IMR-90 (cell line): Measurements from ENCODE around the gene CAMK4. TPM values are rescaled to one million over a fixed set of nuclear protein-coding genes. Genes with fewer than 3 reads are reported as not detected.

ENCODE experiments used
- ATAC-seq: fragments of 200-7000 bp; cut with Tn5 transposase; 2 replicates; pipeline ENCODE4 v1.9.1; 2020; ENCODE audit warnings: low read depth, mild to moderate bottlenecking, moderate library complexity
- BruUV-seq: library from RNA; stranded (reverse); fragments of 400-500 nt; replicated peaks from 2 replicates; lab custom pipeline; 2021; lab: Mats Ljungman, UMichigan
- CTCF ChIA-PET: fragments of 300-600 bp; formaldehyde crosslinking; extraction: SDS; loops from one replicate; lab custom pipeline; 2021; ENCODE audit warnings: antibody characterized with exemption; lab: Yijun Ruan, JAX
- POLR2A ChIA-PET: fragments of 300-600 bp; sonication (Branson Sonifier 250); formaldehyde crosslinking; loops from one replicate; lab custom pipeline; 2022; ENCODE audit warnings: antibody characterized with exemption; ENCODE audit not compliant: unreplicated experiment; lab: Charles Lee
- DNase-seq: peaks from one replicate; pipeline ENCODE4 v3.0.0; 2013
- H2AFZ ChIP-seq: replicated peaks from 2 replicates; pipeline ENCODE3; 2013; ENCODE audit warnings: low read length, mild to moderate bottlenecking; ENCODE audit not compliant: poor library complexity
- H2AK5ac ChIP-seq: 2 replicates; pipeline ENCODE4 v1.6.1; 2013; ENCODE audit warnings: low read depth, low read length, inconsistent platforms
- H2AK9ac ChIP-seq: replicated peaks from 2 replicates; pipeline ENCODE3; 2013; ENCODE audit warnings: mild to moderate bottlenecking, low read depth, low read length, moderate library complexity; ENCODE audit not compliant: poor library complexity
- H2BK120ac ChIP-seq: 2 replicates; pipeline ENCODE4 v1.6.1; 2013; ENCODE audit warnings: low read depth, low read length, inconsistent platforms
- H2BK15ac ChIP-seq: 3 replicates; pipeline ENCODE4 v1.6.1; 2013; ENCODE audit warnings: low read depth, low read length, inconsistent platforms
- H2BK20ac ChIP-seq: 2 replicates; pipeline ENCODE4 v1.6.1; 2013; ENCODE audit warnings: low read depth, mild to moderate bottlenecking, inconsistent platforms, low read length, moderate library complexity
- H2BK5ac ChIP-seq: 2 replicates; pipeline ENCODE4 v1.6.1; 2013; ENCODE audit warnings: mild to moderate bottlenecking, low read depth, low read length, inconsistent platforms; ENCODE audit not compliant: poor library complexity, severe bottlenecking
- H3K14ac ChIP-seq: replicated peaks from 2 replicates; pipeline ENCODE4 v1.6.1; 2013; ENCODE audit warnings: low read depth, low read length, inconsistent platforms
- H3K18ac ChIP-seq: 2 replicates; pipeline ENCODE4 v1.6.1; 2013; ENCODE audit warnings: low read depth, low read length, control low read depth
- H3K23ac ChIP-seq: 2 replicates; pipeline ENCODE4 v1.6.1; 2013; ENCODE audit warnings: low read depth, low read length, inconsistent platforms
- H3K27ac ChIP-seq: 2 replicates; pipeline ENCODE4 v1.5.1; 2013; ENCODE audit warnings: mild to moderate bottlenecking, control low read depth, low read length; ENCODE audit not compliant: insufficient read depth
- H3K27me3 ChIP-seq: 2 replicates; pipeline ENCODE4 v1.6.1; 2013; ENCODE audit warnings: low read length; ENCODE audit not compliant: control insufficient read depth, insufficient read depth
- H3K36me3 ChIP-seq: 2 replicates; pipeline ENCODE4 v1.6.1; 2013; ENCODE audit warnings: low read length, mixed read lengths; ENCODE audit not compliant: control insufficient read depth, insufficient read depth
- H3K4ac ChIP-seq: 2 replicates; pipeline ENCODE4 v1.6.1; 2013; ENCODE audit warnings: low read depth, low read length, inconsistent platforms
- H3K4me1 ChIP-seq: 2 replicates; pipeline ENCODE4 v1.6.1; 2013; ENCODE audit warnings: low read length, mixed read lengths; ENCODE audit not compliant: control insufficient read depth, insufficient read depth
- H3K4me2 ChIP-seq: 2 replicates; pipeline ENCODE4 v1.6.1; 2013; ENCODE audit warnings: low read depth, mild to moderate bottlenecking, control low read depth, low read length, moderate library complexity
- H3K4me3 ChIP-seq: 2 replicates; pipeline ENCODE4 v1.5.1; 2013; ENCODE audit warnings: low read depth, mild to moderate bottlenecking, control low read depth, low read length, moderate library complexity; ENCODE audit not compliant: insufficient read depth
- H3K56ac ChIP-seq: 2 replicates; pipeline ENCODE4 v1.6.1; 2013; ENCODE audit warnings: low read length, inconsistent platforms; ENCODE audit not compliant: insufficient read depth; ENCODE audit errors: extremely low read depth
- H3K79me1 ChIP-seq, 2 experiments: 2 replicates each; pipeline ENCODE4 v1.6.1; 2013; ENCODE audit warnings: low read length in 2 of 2, inconsistent platforms in 1 of 2, low read depth in 1 of 2
- H3K9ac ChIP-seq: 2 replicates; pipeline ENCODE4 v1.6.1; 2013; ENCODE audit warnings: low read depth, low read length, control low read depth
- H3K9me1 ChIP-seq: 2 replicates; pipeline ENCODE4 v1.6.1; 2013; ENCODE audit warnings: low read length, inconsistent platforms; ENCODE audit not compliant: insufficient read depth
- H3K9me3 ChIP-seq: 2 replicates; pipeline ENCODE4 v1.6.1; 2013; ENCODE audit warnings: low read length; ENCODE audit not compliant: control insufficient read depth, insufficient read depth
- H4K20me1 ChIP-seq: 2 replicates; pipeline ENCODE4 v1.6.1; 2013; ENCODE audit warnings: low read length, inconsistent platforms; ENCODE audit not compliant: insufficient read depth
- H4K5ac ChIP-seq: 2 replicates; pipeline ENCODE4 v1.6.1; 2013; ENCODE audit warnings: mild to moderate bottlenecking, low read depth, low read length, control low read depth
- H4K8ac ChIP-seq, 2 experiments: 2 replicates each; pipeline ENCODE4 v1.6.1; 2013; ENCODE audit warnings: low read depth in 2 of 2, low read length in 2 of 2, control low read depth in 1 of 2, inconsistent platforms in 1 of 2
- H4K91ac ChIP-seq: 2 replicates; pipeline ENCODE4 v1.6.1; 2013; ENCODE audit warnings: low read depth, low read length, inconsistent platforms; ENCODE audit not compliant: insufficient read depth
- BHLHE40 ChIP-seq: fragments of 150-350 bp; IDR thresholded peaks from 2 replicates; pipeline ENCODE4 v1.6.1; 2016; ENCODE audit warnings: mild to moderate bottlenecking, low read depth, low read length
- NFE2L2 ChIP-seq: fragments of 150-350 bp; IDR thresholded peaks from 2 replicates; pipeline ENCODE4 v1.6.1; 2016; ENCODE audit warnings: low read depth, mild to moderate bottlenecking, low read length
- WGBS, 2 experiments: methylation state at CpG; one replicate each; pipeline versions ENCODE4 v1.1.5 to v1.1.7; 2013; ENCODE audit warnings: missing lambda C conversion rate in 2 of 2; ENCODE audit not compliant: insufficient read length in 1 of 2; ENCODE audit errors: extremely low coverage in 2 of 2; 5-methylcytosine and 5-hydroxymethylcytosine counted together
- dilution Hi-C: fragments of 300-500 bp; cut with HindIII; formaldehyde crosslinking; loops from one replicate; pipeline ENCODE4 v1.14.3; 2018; ENCODE audit warnings: low sequenced_read_pairs; ENCODE audit not compliant: unreplicated experiment
- in situ Hi-C: fragments of 300-500 bp; cut with MboI; formaldehyde crosslinking; loops from 3 replicates; pipeline ENCODE4 v1.14.3; 2019; ENCODE audit warnings: low sequenced_read_pairs, inconsistent platforms, mixed read lengths
- intact Hi-C: fragments of 100-400 bp; cut with micrococcal nuclease; formaldehyde crosslinking; loops from 2 replicates; pipeline ENCODE4 v1.10.0; 2022
- polyA plus RNA-seq, 3 experiments: library from polyadenylated mRNA; depleted of rRNA; stranded (reverse); fragments of >200 nt; gene quantifications; 2 replicates each; pipeline ENCODE4 v1.2.3, GENCODE V29; 2012; ENCODE audit warnings: low replicate concordance in 1 of 3
- total RNA-seq: library from RNA; depleted of rRNA; stranded (reverse); fragments of >200 nt; gene quantifications from 2 replicates; pipeline ENCODE4 v1.2.3, GENCODE V29; 2012
- TF ChIP-seq, protein P1 (sequence below): fragments of 150-350 bp; IDR thresholded peaks from 2 replicates; pipeline ENCODE4 v1.6.1; 2016; ENCODE audit warnings: low read depth, mild to moderate bottlenecking, low read length, moderate library complexity, borderline replicate concordance
- TF ChIP-seq, protein P2 (sequence below): conservative IDR thresholded peaks from 2 replicates; pipeline ENCODE4 v1.5.1; 2012; ENCODE audit warnings: mild to moderate bottlenecking, low read depth, low read length, improper control_type of control experiment

Gene CAMK4
- total and polyA plus RNA-seq, 2 of the 4 experiments (the other 2 are of a cell fraction), result 3.7 to 4.8 TPM

DNA sequence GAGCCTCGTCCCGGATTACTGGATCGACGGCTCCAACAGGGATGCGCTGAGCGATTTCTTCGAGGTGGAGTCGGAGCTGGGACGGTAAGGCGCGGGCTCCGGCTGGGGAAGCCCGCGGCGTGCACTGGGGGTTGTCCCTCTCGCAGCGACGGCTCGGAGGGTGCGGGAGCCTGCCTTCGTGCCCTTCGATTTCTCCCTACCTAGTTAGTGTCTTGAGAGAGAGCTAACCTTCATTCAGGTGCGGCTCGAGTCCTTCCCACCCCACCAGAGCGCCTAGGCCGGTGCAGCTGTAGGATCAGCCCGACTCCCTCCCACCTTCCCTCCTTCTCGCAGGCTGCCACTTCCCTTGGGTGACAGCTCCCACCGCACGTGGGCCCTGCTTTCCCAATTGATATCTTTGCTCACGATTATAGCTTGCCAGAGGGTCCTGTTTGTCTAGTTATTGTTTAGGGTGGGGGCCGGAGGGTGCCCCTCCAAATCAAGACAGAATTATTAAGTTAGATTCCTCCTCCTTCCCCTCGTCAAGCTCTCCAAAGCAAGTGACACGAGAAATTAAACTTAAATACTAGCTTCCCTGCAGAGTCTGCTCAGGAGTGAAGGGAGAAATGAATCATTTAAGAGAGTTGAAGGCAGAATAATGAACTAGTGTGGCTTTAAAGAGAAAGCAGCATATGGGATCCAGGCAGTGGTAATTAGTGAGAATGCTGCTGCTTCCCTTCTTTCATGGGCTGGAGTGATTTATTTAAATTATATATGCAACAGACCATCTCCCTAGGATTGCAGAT lies 569 bp downstream of the CAMK4 start (continued):
- TF ChIP-seq, protein P1, sequence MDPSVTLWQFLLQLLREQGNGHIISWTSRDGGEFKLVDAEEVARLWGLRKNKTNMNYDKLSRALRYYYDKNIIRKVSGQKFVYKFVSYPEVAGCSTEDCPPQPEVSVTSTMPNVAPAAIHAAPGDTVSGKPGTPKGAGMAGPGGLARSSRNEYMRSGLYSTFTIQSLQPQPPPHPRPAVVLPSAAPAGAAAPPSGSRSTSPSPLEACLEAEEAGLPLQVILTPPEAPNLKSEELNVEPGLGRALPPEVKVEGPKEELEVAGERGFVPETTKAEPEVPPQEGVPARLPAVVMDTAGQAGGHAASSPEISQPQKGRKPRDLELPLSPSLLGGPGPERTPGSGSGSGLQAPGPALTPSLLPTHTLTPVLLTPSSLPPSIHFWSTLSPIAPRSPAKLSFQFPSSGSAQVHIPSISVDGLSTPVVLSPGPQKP, result no peak

GRCh38 chr5:111225926-111226325 lies 1.7 kb downstream of the CAMK4 start:
- Histone ChIP-seq H2AK9ac (no peak overlapping the region), H3K56ac (no peak overlapping the region), H3K18ac (no peak overlapping the region), H2BK20ac (no peak overlapping the region), H3K4ac (no peak overlapping the region), H3K4me2 (no peak overlapping the region), H3K9ac (no peak overlapping the region), H4K91ac (no peak overlapping the region), H3K36me3 (no peaks in the 10 kb centered on the region), H2BK120ac (no peak overlapping the region), H2AK5ac (no peak overlapping the region), H2BK15ac (no peak overlapping the region), H3K9me3 (no peaks in the 10 kb centered on the region), H3K4me3 (no peak overlapping the region), H2AFZ (no peak overlapping the region), H3K9me1 (no peaks in the 10 kb centered on the region; the same call in 1 of the 2 replicates), H4K20me1 (no peaks in the 10 kb centered on the region), H4K8ac (no peak overlapping the region), H3K4me1 (no peaks in the 10 kb centered on the region; the same call in 1 of the 2 replicates), H3K79me1 (no peaks in the 10 kb centered on the region), H3K27ac (no peak overlapping the region), H2BK5ac (no peak overlapping the region), H4K5ac (no peak overlapping the region), H3K14ac (no peak overlapping the region), H3K23ac (no peak overlapping the region), H3K27me3 (no peaks in the 10 kb centered on the region)
- dilution Hi-C loops, result no loop called here
- in situ Hi-C loops, result no loop called here
- intact Hi-C loops, result loop anchor here (2.0 to 5.0 kb wide), 2 partner anchors 287 to 921 kb away; partner anchors contain the start of gene STARD4
- no TSS peak for BruUV-seq
- CTCF ChIA-PET, result interaction anchor here (1.8 kb wide), 1 partner anchor 53 kb away, joined by 4 read pairs; no protein-coding TSS in a partner anchor
- WGBS, 2 experiments, result no CpG with 5 or more reads among the region's 4 CpGs
- ATAC-seq (no peak), DNase-seq (no peak)
- POLR2A ChIA-PET, result no interaction called here
- TF ChIP-seq, protein P2, sequence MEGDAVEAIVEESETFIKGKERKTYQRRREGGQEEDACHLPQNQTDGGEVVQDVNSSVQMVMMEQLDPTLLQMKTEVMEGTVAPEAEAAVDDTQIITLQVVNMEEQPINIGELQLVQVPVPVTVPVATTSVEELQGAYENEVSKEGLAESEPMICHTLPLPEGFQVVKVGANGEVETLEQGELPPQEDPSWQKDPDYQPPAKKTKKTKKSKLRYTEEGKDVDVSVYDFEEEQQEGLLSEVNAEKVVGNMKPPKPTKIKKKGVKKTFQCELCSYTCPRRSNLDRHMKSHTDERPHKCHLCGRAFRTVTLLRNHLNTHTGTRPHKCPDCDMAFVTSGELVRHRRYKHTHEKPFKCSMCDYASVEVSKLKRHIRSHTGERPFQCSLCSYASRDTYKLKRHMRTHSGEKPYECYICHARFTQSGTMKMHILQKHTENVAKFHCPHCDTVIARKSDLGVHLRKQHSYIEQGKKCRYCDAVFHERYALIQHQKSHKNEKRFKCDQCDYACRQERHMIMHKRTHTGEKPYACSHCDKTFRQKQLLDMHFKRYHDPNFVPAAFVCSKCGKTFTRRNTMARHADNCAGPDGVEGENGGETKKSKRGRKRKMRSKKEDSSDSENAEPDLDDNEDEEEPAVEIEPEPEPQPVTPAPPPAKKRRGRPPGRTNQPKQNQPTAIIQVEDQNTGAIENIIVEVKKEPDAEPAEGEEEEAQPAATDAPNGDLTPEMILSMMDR, result no peak
- TF ChIP-seq BHLHE40, result no peak
- no peak for TF ChIP-seq NFE2L2
- TF ChIP-seq, protein P1, result no peak
